ENCODE results near the gene MACROD1.

GRCh38 chr11:64003807-64004589, 161.9 kb downstream of the MACROD1 start:
- TF ChIP-seq CTCF (IDR thresholded peaks at IDR 0.05; ENCODE audit: low read depth, low read length): no peak
- TF ChIP-seq POLR2A (IDR thresholded peaks at IDR 0.05; ENCODE audit: extremely low read depth, insufficient read length): no peak
- no peak for TF ChIP-seq MYC (IDR thresholded peaks at IDR 0.05; ENCODE audit: low read depth, low read length)
